Measurements from ENCODE around the gene UBXN6.
A peak's percentile ranks its signal among the peaks of the same experiment; 100 is the strongest.

The UBXN6 gene

GRCh38 chr19:4456476-4456842 is 1.1 kb downstream of the UBXN6 start:
- TF ChIP-seq CEBPB (IDR thresholded peaks at IDR 0.05) (no peak), TCF12 (IDR thresholded peaks at IDR 0.05; ENCODE audit: low read depth) (no peak), YY1 (IDR thresholded peaks at IDR 0.05; ENCODE audit: low read depth) (no peak), EGR1 (IDR thresholded peaks at IDR 0.05) (no peak), REST (IDR thresholded peaks at IDR 0.05; ENCODE audit: low read depth) (no peak)

- TF ChIP-seq TAF1 (IDR thresholded peaks at IDR 0.05; ENCODE audit: low read depth) (no peak), TCF12 (IDR thresholded peaks at IDR 0.05; ENCODE audit: low read depth) (no peak), USF1 (IDR thresholded peaks at IDR 0.05) (peak; percentile 64), NFIC (IDR thresholded peaks at IDR 0.05) (peak; percentile 71), CREB1 (IDR thresholded peaks at IDR 0.05; ENCODE audit: low read depth) (no peak), YY1 (IDR thresholded peaks at IDR 0.05; ENCODE audit: low read depth) (no peak), CEBPB (IDR thresholded peaks at IDR 0.05) (no peak), REST (IDR thresholded peaks at IDR 0.05; ENCODE audit: low read depth) (no peak), RAD21 (IDR thresholded peaks at IDR 0.05; ENCODE audit: low read depth) (peak; percentile 25; the same call in 1 of the 2 replicates), FOXM1 (IDR thresholded peaks at IDR 0.05; ENCODE audit: borderline replicate concordance, low read depth) (no peak), EGR1 (IDR thresholded peaks at IDR 0.05) (no peak), TEAD4 (IDR thresholded peaks at IDR 0.05) (no peak), EP300 (IDR thresholded peaks at IDR 0.05; ENCODE audit: borderline replicate concordance) (no peak), ZBTB7A (IDR thresholded peaks at IDR 0.05; ENCODE audit: low read depth) (no peak)
- TF ChIP-seq, protein P1, sequence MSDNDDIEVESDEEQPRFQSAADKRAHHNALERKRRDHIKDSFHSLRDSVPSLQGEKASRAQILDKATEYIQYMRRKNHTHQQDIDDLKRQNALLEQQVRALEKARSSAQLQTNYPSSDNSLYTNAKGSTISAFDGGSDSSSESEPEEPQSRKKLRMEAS (IDR thresholded peaks at IDR 0.05) = peak; percentile 30; the same call in 1 of the 2 replicates
These were observed 1.7 kb downstream of the UBXN6 start for GRCh38 chr19:4455719-4456475.

GRCh38 chr19:4454747-4455718 is 2.6 kb downstream of the UBXN6 start:
- TF ChIP-seq CREB1 (IDR thresholded peaks at IDR 0.05; ENCODE audit: low read depth) (no peak), EP300 (IDR thresholded peaks at IDR 0.05; ENCODE audit: borderline replicate concordance) (no peak), RAD21 (IDR thresholded peaks at IDR 0.05; ENCODE audit: low read depth) (no peak), NFIC (IDR thresholded peaks at IDR 0.05) (no peak), USF1 (IDR thresholded peaks at IDR 0.05) (no peak), REST (IDR thresholded peaks at IDR 0.05; ENCODE audit: low read depth) (no peak), TAF1 (IDR thresholded peaks at IDR 0.05; ENCODE audit: low read depth) (no peak), TCF12 (IDR thresholded peaks at IDR 0.05; ENCODE audit: low read depth) (no peak), CEBPB (IDR thresholded peaks at IDR 0.05) (no peak), YY1 (IDR thresholded peaks at IDR 0.05; ENCODE audit: low read depth) (no peak), ZBTB7A (IDR thresholded peaks at IDR 0.05; ENCODE audit: low read depth) (no peak), FOXM1 (IDR thresholded peaks at IDR 0.05; ENCODE audit: borderline replicate concordance, low read depth) (no peak), TEAD4 (IDR thresholded peaks at IDR 0.05) (no peak), EGR1 (IDR thresholded peaks at IDR 0.05) (no peak)
